Uterus (tissue), 2 donors: Measurements from ENCODE around the gene GASK1A.

Experiments
- CTCF ChIP-seq, 4 experiments: fragments of 200-600 bp in 2 of 4; fragments of 450-650 bp in 2 of 4; sonication (generic) in 2 of 4; IDR thresholded peaks; one replicate each; pipeline ENCODE4 v1.5.1; 2016 to 2019; ENCODE audit warnings: antibody characterized with exemption in 4 of 4, mild to moderate bottlenecking in 2 of 4, moderate library complexity in 1 of 4
- POLR2A ChIP-seq, 2 donors: fragments of 450-650 bp; IDR thresholded peaks; one replicate each; pipeline ENCODE4 v1.6.1; 2016; ENCODE audit warnings: antibody characterized with exemption in 2 of 2, mild to moderate bottlenecking in 1 of 2, moderate library complexity in 1 of 2

GRCh38 chr3:43013743-43014155 is 34.6 kb downstream of the GASK1A start:
- TF ChIP-seq CTCF (IDR thresholded peaks at IDR 0.05) (no peak), POLR2A (IDR thresholded peaks at IDR 0.05) (no peak)
